ENCODE results near the gene MINDY3.
"Not testable (repeated sequence)": the region's sequence is repeated elsewhere in the genome, so short reads cannot be mapped to it uniquely, and the experiment has no call there.

Gene MINDY3

GRCh38 chr10:15780353-15781135 lies 79.8 kb downstream of the MINDY3 start:
- DNase-seq (ENCODE audit: low spot score), result no peak

GRCh38 chr10:15775513-15775912 lies 84.8 kb downstream of the MINDY3 start:
- DNase-seq (ENCODE audit: low spot score), result no peak

DNA sequence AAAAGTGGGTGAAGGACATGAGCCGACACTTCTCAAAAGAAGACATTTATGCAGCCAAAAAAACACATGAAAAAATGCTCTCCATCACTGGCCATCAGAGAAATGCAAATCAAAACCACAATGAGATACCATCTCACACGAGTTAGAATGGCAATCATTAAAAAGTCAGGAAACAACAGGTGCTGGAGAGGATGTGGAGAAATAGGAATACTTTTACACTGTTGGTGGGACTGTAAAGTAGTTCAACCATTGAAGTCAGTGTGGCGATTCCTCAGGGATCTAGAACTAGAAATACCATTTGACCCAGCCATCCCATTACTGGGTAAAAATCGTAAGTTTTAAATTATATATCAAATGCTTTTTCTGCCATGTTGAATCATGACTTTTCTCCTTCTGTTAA lies 85.8 kb downstream of the MINDY3 start:
- DNase-seq (ENCODE audit: low spot score), result not testable (repeated sequence)

DNA sequence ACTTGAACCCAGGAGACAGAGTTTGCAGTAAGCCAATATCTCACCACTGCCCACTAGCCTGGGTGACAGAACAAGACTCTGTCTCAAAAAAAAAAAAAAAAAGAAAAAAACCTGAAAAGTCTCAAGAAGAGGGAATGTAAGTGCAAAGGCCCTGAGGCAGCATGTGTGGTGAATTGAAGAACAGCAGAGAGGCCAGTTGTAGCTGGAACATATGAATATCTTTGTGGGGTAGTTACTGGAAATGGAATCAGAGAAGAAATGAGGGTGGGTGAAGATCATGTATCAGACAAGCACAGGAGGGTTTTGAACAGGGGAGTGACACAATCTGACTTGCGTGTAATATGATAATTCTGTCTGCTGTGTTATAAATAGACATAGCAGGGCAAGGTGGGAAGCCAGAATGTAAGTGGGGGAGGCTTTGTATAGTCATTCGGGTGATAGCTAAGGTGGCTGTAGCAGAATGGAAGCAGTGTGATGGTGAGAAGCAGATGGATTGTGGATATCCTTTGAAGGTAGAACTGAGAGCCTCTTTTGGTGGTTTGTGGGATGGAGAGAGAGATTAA lies 95.3 kb downstream of the MINDY3 start:
- no peak for DNase-seq (ENCODE audit: low spot score)

GRCh38 chr10:15763006-15763405 lies 97.3 kb downstream of the MINDY3 start:
- no peak for DNase-seq (ENCODE audit: low spot score)

GRCh38 chr10:15762239-15762638 lies 98.1 kb downstream of the MINDY3 start:
- DNase-seq (ENCODE audit: low spot score), result not testable (repeated sequence)

GRCh38 chr10:15761224-15761623 lies 99.1 kb downstream of the MINDY3 start:
- not testable (repeated sequence) for DNase-seq (ENCODE audit: low spot score)

- DNase-seq (ENCODE audit: low spot score), result no peak
Measured at GRCh38 chr10:15760681-15761080, 99.6 kb downstream of the MINDY3 start.

DNA sequence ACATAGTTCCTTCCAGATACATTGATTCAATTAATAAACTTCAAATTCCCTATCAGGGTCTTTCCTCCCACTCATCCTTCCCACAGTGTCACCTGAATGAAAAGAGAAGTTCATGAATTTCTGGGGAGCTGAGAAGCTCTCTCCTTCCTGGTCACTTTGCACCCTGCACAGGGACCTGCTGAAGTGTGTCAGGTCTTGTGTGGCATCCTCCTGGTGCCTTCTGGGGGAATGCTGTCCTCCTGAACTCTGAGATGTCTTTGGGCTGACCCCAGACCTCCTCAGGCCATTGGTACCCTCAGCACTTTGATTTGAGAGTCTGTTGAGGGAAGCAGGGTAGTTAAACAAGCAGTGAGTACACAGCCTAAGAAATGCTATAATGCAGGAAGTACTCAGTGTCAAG lies 101.0 kb downstream of the MINDY3 start:
- DNase-seq (ENCODE audit: low spot score), result no peak

GRCh38 chr10:15758618-15759017 lies 101.7 kb downstream of the MINDY3 start:
- no peak for DNase-seq (ENCODE audit: low spot score)

GRCh38 chr10:15754937-15755336 lies 105.4 kb downstream of the MINDY3 start:
- no peak for DNase-seq (ENCODE audit: low spot score)

- DNase-seq (ENCODE audit: low spot score), result no peak
Measured at GRCh38 chr10:15751046-15751445, 109.3 kb downstream of the MINDY3 start.

DNA sequence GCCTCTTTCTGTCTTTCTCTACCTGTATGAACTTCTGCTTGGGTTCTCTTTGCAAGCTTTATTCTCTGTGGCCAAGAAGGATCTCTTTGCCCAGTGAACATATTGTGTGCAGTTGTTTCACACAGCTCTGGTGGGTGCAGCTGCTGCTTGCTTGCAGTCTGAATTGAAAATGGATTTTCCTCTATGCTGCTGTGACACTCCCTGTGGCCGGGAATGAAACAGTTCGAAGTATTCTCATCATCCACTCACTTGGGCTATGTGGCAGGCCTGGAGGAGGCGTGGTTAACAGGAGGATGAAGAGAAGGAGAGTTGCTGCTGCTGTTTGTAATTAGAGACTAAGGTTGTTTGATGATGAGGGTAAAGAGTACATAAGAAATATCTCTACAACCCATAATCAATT lies 112.2 kb downstream of the MINDY3 start:
- DNase-seq (ENCODE audit: low spot score), result no peak

DNA sequence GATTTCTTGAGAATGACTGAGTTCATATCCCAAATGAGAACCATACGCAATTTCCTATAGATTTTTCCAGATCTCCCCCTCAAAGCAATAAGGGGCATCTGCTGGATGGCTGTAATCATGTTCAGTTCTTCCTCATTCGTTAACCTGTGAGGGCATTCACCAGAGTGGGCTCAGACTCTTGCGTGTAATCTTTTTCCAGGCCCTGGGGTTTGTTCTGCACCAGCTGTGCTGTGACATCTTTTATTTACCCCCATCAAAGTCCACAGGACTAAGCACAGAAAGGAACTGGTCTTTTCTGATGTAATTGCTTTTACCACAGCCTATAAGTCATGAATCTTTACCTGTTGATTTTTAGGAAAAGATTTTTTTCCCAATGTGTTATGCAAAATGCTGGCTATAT lies 112.7 kb downstream of the MINDY3 start:
- DNase-seq (ENCODE audit: low spot score), result no peak

DNA sequence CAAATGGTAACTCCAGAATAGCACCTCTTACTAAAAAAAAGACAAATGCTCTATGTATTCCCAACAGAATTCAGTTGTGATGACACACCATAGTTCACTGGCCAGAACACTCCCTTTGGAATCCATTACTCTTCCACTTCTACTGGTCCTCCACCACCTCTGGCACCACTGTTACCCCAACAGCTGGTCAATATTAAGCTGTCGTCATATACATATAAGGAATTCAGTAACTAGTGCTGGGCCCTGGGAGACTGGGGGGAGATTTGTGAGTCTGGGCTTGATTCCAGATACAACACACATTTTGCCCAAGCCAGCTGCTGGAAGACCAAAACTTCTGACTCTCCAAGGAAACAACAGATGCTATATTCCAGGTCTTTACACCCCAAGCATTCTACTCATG lies 114.6 kb downstream of the MINDY3 start:
- no peak for DNase-seq (ENCODE audit: low spot score)

GRCh38 chr10:15744217-15744865 lies 116.0 kb downstream of the MINDY3 start:
- DNase-seq (ENCODE audit: low spot score), result no peak

GRCh38 chr10:15743443-15743842 lies 116.9 kb downstream of the MINDY3 start:
- no peak for DNase-seq (ENCODE audit: low spot score)

DNA sequence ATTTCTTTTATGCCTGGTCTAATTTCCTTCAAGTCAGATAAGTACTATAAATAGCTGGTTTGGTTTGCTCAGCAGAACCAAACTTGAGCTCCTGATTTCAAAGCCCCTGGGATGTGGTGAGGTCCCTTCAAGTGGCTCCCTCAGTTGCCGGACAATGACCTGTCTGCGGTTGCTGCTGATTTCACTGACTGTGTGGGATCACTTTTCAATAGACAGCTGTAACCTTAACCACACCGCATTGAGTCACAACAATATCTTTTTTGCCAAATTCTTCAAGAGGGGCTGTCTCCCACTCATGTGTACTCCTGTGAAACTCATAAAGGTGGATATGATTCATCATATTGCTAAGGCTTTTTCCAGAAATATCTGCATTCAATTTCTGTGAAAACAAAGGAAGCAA lies 117.5 kb downstream of the MINDY3 start:
- DNase-seq (ENCODE audit: low spot score), result no peak

DNA sequence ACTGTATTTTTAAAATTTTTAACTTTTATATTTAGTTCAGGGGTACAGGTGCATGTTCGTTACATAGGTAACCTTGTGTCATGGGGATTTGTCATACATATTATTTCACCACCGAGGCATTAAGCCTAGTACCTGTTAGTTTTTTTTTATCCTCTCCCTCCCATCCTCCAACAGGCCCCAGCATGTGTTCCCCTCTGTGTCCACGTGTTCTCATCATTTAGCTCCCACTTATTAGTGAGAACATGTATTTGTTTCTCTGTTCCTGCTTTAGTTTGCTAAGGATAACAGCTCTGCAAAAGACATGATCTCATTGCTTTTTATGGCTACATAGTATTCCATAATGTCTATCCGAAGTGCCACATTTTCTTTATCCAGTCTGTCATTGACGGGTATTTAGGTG lies 118.2 kb downstream of the MINDY3 start:
- DNase-seq (ENCODE audit: low spot score), result no peak

DNA sequence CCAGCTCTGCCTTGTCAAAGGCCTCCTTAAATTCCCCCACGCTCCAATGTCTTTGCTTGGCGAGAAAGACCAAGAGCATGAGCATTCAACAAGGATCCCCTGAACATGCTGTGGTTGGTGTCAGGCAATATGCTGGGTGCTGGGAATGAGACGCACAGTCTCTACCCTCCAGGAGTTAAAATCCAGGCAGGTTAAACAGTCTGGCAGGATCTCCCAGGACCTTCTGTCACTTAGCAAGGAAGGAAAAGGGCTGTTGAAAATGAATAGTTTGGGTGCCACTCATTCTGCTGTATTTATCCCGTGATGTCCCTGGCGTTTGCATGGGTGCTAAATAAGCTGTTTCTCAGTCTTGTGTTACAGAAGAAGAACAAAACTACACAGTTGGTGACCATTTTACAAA lies 118.7 kb downstream of the MINDY3 start:
- no peak for DNase-seq (ENCODE audit: low spot score)

GRCh38 chr10:15740261-15740660 lies 120.0 kb downstream of the MINDY3 start:
- no peak for DNase-seq (ENCODE audit: low spot score)

DNA sequence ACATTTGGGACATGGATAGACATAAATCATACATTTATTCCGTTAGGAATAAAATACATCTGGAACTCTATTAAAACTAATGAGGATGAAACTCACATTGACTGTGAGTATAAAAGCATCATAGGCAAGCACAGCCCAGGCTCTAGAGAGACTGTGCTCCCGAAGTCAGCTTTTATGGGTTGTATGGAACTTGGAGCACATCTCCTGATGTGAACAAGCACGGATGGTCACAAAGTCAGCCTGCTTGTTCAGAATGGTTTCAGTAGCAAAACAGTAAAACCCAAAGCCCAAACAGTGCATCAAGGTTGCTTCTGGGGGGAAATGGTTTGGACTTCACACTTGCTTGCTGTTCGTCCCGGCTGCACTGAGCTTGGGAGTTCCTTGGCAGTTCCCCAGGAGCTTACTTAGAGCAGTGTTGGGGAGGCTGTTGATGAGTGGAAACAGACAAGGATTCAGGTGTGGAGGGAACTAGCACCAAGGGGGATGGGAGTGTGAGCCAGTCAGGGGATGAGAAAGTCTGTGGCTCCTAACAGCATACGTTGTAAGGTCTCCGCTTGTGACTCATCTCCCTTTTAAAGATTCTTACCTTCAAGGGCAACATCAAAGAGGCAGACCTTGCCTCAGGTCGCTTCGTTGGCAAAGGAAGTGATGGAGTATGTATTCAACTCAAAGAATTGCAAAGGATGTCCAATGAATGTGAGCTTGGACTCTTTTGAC lies 120.9 kb downstream of the MINDY3 start:
- no peak for DNase-seq (ENCODE audit: low spot score)

Data from left forelimb (tissue), 1 donor.